ENCODE measurements around the gene DGKB.

DNA sequence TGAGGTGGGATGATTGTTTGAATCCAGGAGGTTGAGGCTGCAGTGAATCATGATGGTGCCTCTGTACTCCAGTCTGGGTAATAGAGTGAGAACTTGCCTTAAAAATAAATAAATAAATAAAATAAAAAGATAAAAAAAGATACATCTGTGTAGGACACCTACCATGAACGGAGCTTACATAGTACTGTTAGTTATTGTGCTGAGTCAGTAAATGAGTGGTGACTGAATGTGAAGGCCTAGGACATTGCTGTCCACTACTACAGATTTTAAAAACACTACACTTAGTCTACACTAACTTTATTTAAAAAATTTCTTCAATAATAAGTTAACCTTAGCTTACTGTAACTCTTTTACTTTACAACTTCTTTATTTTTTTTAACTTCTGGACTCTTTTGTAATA, 806.4 kb downstream of the DGKB start:
- TF ChIP-seq, protein P1, sequence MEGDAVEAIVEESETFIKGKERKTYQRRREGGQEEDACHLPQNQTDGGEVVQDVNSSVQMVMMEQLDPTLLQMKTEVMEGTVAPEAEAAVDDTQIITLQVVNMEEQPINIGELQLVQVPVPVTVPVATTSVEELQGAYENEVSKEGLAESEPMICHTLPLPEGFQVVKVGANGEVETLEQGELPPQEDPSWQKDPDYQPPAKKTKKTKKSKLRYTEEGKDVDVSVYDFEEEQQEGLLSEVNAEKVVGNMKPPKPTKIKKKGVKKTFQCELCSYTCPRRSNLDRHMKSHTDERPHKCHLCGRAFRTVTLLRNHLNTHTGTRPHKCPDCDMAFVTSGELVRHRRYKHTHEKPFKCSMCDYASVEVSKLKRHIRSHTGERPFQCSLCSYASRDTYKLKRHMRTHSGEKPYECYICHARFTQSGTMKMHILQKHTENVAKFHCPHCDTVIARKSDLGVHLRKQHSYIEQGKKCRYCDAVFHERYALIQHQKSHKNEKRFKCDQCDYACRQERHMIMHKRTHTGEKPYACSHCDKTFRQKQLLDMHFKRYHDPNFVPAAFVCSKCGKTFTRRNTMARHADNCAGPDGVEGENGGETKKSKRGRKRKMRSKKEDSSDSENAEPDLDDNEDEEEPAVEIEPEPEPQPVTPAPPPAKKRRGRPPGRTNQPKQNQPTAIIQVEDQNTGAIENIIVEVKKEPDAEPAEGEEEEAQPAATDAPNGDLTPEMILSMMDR (IDR thresholded peaks at IDR 0.05; ENCODE audit: control extremely low read depth in 1 of 3, insufficient read depth in 1 of 3, low read depth in 1 of 3, low read length in 3 of 3): no peak
- TF ChIP-seq POLR2A (IDR thresholded peaks at IDR 0.05; ENCODE audit: control extremely low read depth in 1 of 2, low read depth in 2 of 2, low read length in 2 of 2): no peak
- TF ChIP-seq RXRA (IDR thresholded peaks at IDR 0.05; ENCODE audit: insufficient read depth, low read depth, low read length): no peak
- no peak for TF ChIP-seq RFX5 (IDR thresholded peaks at IDR 0.05; ENCODE audit: borderline replicate concordance, low read depth, low read length)
- no peak for TF ChIP-seq SUZ12 (IDR thresholded peaks at IDR 0.05; ENCODE audit: low read length)
- no peak for TF ChIP-seq POLR2AphosphoS5 (IDR thresholded peaks at IDR 0.05; ENCODE audit: low read depth, low read length)
- TF ChIP-seq GTF2F1 (IDR thresholded peaks at IDR 0.05; ENCODE audit: borderline replicate concordance, low read depth, low read length): no peak
- no peak for TF ChIP-seq MAFK (IDR thresholded peaks at IDR 0.05; ENCODE audit: low read depth, low read length)
- no peak for TF ChIP-seq TAF7 (optimal IDR thresholded peaks at IDR 0.05; ENCODE audit: borderline replicate concordance, low read depth, low read length)
- no peak for TF ChIP-seq SIN3A (conservative IDR thresholded peaks at IDR 0.05 in 1 of 2, IDR thresholded peaks at IDR 0.05 in 1 of 2; ENCODE audit: low read depth in 1 of 2, low read length in 2 of 2)
- TF ChIP-seq TEAD4 (IDR thresholded peaks at IDR 0.05; ENCODE audit: low read depth, low read length): no peak
- no peak for TF ChIP-seq CEBPB (IDR thresholded peaks at IDR 0.05; ENCODE audit: low read depth, low read length)
- no peak for TF ChIP-seq EGR1 (IDR thresholded peaks at IDR 0.05; ENCODE audit: borderline replicate concordance, low read depth, low read length)
- no peak for TF ChIP-seq JUN (IDR thresholded peaks at IDR 0.05; ENCODE audit: low read depth, low read length)

Data from H1 (cell line).